ENCODE measurements around the gene EIF2B2. TPM values are rescaled to one million over a fixed set of nuclear protein-coding genes. Genes with fewer than 3 reads are reported as not detected.

EIF2B2 gene
- total RNA-seq (ENCODE audit: unreplicated experiment) = 31.8 TPM
- long read RNA-seq, full-length matches to known transcripts = 25 of 29 reads
- long read RNA-seq, partial matches to known transcripts = 3 of 29 reads
- long read RNA-seq, other reads (novel, unspliced or antisense) = 1 of 29 reads

DNA sequence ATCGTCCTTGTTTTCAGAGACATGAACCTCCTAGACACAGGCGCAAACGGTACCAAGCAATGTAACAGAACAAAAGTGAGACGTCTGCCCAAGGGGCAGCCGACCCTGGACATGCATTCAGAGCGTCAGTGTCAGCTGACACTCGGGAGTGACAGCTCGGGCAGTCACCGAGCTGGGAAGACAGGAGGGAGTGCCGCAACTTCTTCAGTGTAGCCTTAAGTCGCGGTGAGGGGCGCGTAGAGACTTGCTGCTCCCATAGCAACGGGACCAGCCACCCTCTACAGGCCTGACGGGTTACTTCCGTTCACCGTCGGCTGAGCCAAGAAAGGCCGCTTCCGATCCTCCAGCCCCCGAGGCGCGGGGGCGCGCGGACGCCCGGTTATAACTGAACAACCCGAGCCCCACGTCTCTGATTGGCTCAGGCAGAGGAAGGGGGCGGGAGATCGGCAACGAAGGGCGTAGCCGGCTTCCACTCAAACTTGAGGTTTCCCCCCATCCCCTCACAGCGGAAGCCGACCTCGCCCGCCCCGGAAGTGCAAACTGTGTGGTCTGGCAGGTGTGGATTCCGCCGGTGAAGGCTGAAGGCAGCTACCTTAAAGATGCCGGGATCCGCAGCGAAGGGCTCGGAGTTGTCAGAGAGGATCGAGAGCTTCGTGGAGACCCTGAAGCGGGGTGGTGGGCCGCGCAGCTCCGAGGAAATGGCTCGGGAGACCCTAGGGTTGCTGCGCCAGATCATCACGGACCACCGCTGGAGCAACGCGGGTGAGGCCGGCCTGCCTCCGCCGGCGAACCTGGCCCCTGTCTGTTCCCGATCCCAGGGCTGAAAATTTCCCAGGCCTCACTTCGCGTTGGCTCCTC, at the start of gene EIF2B2:
Gene EIF2B2 (plus strand): TSS at position 530 of the 858 bp plus-strand sequence. CDS start 70 bp downstream, at position 600.
- peak within 1 kb of the TSS; percentile 98 for H3K4me3 Mint-ChIP-seq (ENCODE audit: unreplicated experiment)
- H3K27ac Mint-ChIP-seq (ENCODE audit: unreplicated experiment) = peak within 1 kb of the TSS; percentile 91
- TF ChIP-seq, protein P1, sequence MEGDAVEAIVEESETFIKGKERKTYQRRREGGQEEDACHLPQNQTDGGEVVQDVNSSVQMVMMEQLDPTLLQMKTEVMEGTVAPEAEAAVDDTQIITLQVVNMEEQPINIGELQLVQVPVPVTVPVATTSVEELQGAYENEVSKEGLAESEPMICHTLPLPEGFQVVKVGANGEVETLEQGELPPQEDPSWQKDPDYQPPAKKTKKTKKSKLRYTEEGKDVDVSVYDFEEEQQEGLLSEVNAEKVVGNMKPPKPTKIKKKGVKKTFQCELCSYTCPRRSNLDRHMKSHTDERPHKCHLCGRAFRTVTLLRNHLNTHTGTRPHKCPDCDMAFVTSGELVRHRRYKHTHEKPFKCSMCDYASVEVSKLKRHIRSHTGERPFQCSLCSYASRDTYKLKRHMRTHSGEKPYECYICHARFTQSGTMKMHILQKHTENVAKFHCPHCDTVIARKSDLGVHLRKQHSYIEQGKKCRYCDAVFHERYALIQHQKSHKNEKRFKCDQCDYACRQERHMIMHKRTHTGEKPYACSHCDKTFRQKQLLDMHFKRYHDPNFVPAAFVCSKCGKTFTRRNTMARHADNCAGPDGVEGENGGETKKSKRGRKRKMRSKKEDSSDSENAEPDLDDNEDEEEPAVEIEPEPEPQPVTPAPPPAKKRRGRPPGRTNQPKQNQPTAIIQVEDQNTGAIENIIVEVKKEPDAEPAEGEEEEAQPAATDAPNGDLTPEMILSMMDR (IDR thresholded peaks at IDR 0.05; ENCODE audit: unreplicated experiment) = no peak
- DNase-seq (ENCODE audit: low spot score) = peak; percentile 90
- H3K4me1 Mint-ChIP-seq (ENCODE audit: unreplicated experiment) = peaks cover 20% of the 10 kb centered on the region
- peaks cover 14% of the 10 kb centered on the region for H3K36me3 Mint-ChIP-seq (ENCODE audit: low read depth, unreplicated experiment)
- peaks cover 3% of the 10 kb centered on the region for H3K27me3 Mint-ChIP-seq (ENCODE audit: unreplicated experiment)
- no peaks in the 10 kb centered on the region for H3K9me3 Mint-ChIP-seq (ENCODE audit: unreplicated experiment)

DNA sequence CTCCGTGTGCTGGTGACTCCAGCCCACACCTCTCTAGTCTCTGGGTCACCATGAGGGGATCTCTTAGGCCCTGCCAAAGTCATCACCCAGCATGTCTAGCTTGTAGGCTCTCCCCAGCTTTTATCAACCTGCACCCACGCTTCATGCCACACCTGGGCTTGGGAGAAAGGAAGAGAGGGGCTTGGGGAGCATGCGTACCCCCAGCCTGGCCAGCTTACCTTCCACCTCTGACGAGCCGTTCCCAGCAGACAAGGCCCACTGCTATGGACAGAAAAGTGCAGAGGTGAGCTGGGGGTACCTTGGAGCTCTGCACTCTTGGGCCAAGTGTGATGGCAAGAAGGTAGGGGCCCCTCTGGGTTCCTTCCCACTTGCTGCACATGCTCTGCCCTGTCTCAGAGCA, 49.0 kb upstream of the EIF2B2 start:
- H3K27ac Mint-ChIP-seq (ENCODE audit: unreplicated experiment) = no peak overlapping the region
- DNase-seq (ENCODE audit: low spot score) = no peak
- TF ChIP-seq, protein P1 (IDR thresholded peaks at IDR 0.05; ENCODE audit: unreplicated experiment) = no peak
- no peak overlapping the region for H3K4me3 Mint-ChIP-seq (ENCODE audit: unreplicated experiment)
- H3K36me3 Mint-ChIP-seq (ENCODE audit: low read depth, unreplicated experiment) = peaks cover 8% of the 10 kb centered on the region
- peaks cover 15% of the 10 kb centered on the region for H3K27me3 Mint-ChIP-seq (ENCODE audit: unreplicated experiment)
- no peaks in the 10 kb centered on the region for H3K9me3 Mint-ChIP-seq (ENCODE audit: unreplicated experiment)
- peaks cover 3% of the 10 kb centered on the region for H3K4me1 Mint-ChIP-seq (ENCODE audit: unreplicated experiment)

DNA sequence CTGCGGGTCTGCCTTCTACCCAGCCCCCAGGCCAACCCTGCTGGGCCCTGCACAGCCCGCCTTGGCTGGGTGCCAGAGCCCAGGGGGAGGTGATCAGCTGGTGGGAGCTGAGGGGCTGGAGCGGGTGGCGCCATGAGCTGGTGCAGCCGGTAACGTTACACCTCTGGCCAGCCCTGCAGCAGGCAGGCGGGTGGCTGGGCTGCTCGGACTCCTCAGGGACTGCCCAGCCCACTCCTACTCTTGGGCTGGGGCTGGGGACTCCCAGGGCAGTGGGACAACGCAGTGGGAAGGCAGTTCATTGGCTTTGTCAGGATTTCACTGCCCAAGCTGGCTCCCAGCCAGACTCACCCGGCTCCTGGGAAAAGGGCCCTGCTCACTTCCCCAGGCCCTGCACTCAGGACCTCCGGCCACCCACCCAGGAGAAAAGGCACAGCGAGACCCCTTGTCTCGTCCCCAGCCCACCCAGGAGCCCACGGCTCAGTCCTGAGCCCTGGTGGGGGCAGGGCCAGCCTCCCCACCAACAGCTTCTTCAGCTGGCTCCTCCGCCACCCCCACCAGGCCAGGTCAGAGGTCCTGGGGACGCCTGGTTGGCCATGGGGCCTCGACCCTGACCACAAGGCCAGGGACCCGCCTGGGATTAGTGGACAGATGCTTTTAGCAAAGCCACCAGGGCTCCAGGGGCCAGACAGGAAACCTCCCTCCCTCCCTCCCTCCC, 48.3 kb upstream of the EIF2B2 start:
- no peak for DNase-seq (ENCODE audit: low spot score)
- no peaks in the 10 kb centered on the region for H3K9me3 Mint-ChIP-seq (ENCODE audit: unreplicated experiment)
- H3K36me3 Mint-ChIP-seq (ENCODE audit: low read depth, unreplicated experiment) = peaks cover 8% of the 10 kb centered on the region
- TF ChIP-seq, protein P1 (IDR thresholded peaks at IDR 0.05; ENCODE audit: unreplicated experiment) = no peak
- peaks cover 16% of the 10 kb centered on the region for H3K27me3 Mint-ChIP-seq (ENCODE audit: unreplicated experiment)
- H3K27ac Mint-ChIP-seq (ENCODE audit: unreplicated experiment) = no peak overlapping the region
- no peak overlapping the region for H3K4me3 Mint-ChIP-seq (ENCODE audit: unreplicated experiment)
- H3K4me1 Mint-ChIP-seq (ENCODE audit: unreplicated experiment) = peaks cover 3% of the 10 kb centered on the region

DNA sequence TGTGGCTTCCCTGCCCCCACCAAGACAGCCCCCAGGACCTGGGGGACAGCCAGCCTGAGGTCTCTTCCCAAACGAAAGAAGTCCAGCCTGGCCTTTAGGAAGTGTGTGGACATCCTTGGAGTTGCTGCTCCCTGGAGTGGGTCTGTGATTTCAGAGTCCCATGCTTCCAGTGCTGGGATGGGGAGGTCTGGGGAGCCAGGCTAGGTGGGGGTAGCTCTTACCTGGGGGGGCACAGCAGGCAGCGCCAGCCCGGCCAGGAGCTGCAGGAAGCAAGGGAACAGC, 47.8 kb upstream of the EIF2B2 start:
- peaks cover 8% of the 10 kb centered on the region for H3K36me3 Mint-ChIP-seq (ENCODE audit: low read depth, unreplicated experiment)
- H3K4me1 Mint-ChIP-seq (ENCODE audit: unreplicated experiment) = peaks cover 3% of the 10 kb centered on the region
- TF ChIP-seq, protein P1 (IDR thresholded peaks at IDR 0.05; ENCODE audit: unreplicated experiment) = no peak
- no peak overlapping the region for H3K27ac Mint-ChIP-seq (ENCODE audit: unreplicated experiment)
- DNase-seq (ENCODE audit: low spot score) = no peak
- H3K27me3 Mint-ChIP-seq (ENCODE audit: unreplicated experiment) = peaks cover 15% of the 10 kb centered on the region
- no peak overlapping the region for H3K4me3 Mint-ChIP-seq (ENCODE audit: unreplicated experiment)
- H3K9me3 Mint-ChIP-seq (ENCODE audit: unreplicated experiment) = no peaks in the 10 kb centered on the region

Measured in endothelial cell (in vitro differentiated cells).